Measurements from ENCODE around the gene ANKRD37. TPM values are rescaled to one million over a fixed set of nuclear protein-coding genes. Genes with fewer than 3 reads are reported as not detected.

The ANKRD37 gene
- total RNA-seq, 1 donor from 2014 or later = 16.3 TPM

DNA sequence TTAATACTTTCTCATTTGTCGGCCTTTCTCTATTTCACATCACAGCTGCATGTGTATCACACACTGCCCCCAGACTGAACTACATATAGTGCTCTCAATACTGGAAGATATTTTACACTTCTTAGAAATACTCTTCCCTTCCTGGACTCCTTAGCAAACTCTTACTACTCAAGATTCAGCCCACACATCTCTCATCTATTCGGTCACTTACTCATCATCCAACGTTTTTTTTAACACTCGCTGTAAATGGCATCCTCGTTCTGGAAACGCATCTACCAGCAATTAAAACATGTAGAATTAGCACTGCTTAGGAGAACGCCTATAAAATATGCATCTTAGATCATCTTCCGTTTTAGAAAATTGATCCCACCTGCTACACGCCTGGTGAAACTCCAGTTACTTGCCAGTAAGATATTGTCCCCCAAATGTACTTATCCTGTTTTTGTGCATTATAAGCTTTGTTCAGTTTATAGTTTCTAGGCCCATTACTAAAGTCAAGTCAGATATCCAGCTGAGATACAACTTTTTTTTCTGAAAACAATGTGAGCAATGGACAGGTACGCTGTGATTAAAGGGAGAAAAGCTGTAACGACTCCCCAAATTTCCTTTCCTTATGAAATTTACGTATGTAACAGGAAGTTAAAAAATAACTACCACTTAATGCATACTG lies 1.9 kb upstream of the ANKRD37 start:
- H3K9me3 ChIP-seq (ENCODE audit: low read depth) = no peaks in the 10 kb centered on the region
- H3F3A ChIP-seq (ENCODE audit: low read depth) = peaks cover 38% of the 10 kb centered on the region
- DNase-seq (ENCODE audit: low spot score) = no peak
- no peaks in the 10 kb centered on the region for H4K20me1 ChIP-seq (ENCODE audit: low read depth)
- peaks cover 4% of the 10 kb centered on the region for H3K36me3 ChIP-seq
- peaks cover 12% of the 10 kb centered on the region for H3K4me1 ChIP-seq
- peaks cover 12% of the 10 kb centered on the region for H3K27me3 ChIP-seq
- no peak overlapping the region for H3K27ac ChIP-seq
- Mint-ChIP-seq H3K27me3 (ENCODE audit: insufficient read depth, low read depth) (peaks cover 5% of the 10 kb centered on the region), H3K9me3 (peaks cover 7% of the 10 kb centered on the region), H3K4me1 (peaks cover 22% of the 10 kb centered on the region), H3K36me3 (peaks cover under 1% of the 10 kb centered on the region), H3K4me3 (peak overlapping the region; percentile 65), H3K27ac (no peak overlapping the region)
- TF ChIP-seq EZH2 (IDR thresholded peaks at IDR 0.05) (no peak), EZH2phosphoT487 (IDR thresholded peaks at IDR 0.05) (no peak)
- TF ChIP-seq, protein P1, sequence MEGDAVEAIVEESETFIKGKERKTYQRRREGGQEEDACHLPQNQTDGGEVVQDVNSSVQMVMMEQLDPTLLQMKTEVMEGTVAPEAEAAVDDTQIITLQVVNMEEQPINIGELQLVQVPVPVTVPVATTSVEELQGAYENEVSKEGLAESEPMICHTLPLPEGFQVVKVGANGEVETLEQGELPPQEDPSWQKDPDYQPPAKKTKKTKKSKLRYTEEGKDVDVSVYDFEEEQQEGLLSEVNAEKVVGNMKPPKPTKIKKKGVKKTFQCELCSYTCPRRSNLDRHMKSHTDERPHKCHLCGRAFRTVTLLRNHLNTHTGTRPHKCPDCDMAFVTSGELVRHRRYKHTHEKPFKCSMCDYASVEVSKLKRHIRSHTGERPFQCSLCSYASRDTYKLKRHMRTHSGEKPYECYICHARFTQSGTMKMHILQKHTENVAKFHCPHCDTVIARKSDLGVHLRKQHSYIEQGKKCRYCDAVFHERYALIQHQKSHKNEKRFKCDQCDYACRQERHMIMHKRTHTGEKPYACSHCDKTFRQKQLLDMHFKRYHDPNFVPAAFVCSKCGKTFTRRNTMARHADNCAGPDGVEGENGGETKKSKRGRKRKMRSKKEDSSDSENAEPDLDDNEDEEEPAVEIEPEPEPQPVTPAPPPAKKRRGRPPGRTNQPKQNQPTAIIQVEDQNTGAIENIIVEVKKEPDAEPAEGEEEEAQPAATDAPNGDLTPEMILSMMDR (IDR thresholded peaks at IDR 0.05) = no peak
- peak overlapping the region; percentile 49 for H3K4me2 ChIP-seq
- H3K4me3 ChIP-seq = no peak overlapping the region
- H2AFZ ChIP-seq (replicated peaks) = no peak overlapping the region
- H3K9ac ChIP-seq = no peak overlapping the region
- H3K79me2 ChIP-seq (ENCODE audit: low read depth) = no peaks in the 10 kb centered on the region

DNA sequence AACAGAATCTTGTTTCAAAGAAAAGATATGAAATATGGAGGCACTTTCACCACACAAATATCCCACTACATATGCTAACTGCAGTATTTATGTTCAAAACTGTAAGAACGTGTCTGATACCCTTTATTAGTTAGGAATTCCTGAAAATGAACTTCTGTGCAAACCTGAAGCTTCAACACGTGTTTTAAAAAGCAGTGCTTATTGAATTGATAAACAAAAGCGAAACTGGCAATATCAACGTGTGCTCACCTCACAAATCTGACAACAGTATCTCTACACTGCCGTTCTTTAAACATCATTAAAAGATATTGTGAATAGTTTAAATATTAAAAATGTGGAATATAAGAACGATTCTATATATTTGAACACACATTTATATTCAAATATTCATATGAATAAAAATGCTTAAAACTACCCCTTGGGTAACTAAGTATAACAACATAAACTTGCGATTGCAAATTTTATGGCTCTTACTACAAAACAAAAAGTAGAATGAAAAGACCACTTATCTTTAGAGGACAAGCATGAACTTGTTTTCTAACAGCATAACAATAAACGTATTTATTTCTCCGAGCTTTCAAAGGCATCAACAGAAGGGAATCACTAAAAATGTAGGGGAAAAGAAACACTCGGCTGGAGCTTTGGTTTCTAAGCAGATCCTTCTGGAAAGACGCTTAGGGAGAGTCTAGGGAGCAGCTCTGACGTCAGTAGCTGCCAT lies 1.2 kb upstream of the ANKRD37 start, which contains the start of gene LRP2BP:
Gene LRP2BP, minus strand, starts transcription at position 687 of the 718 bp plus-strand sequence. CDS start 17,738 bp downstream, outside the sequence.
- no peak within 1 kb of the TSS for H3K9ac ChIP-seq
- no peak for TF ChIP-seq EZH2phosphoT487 (IDR thresholded peaks at IDR 0.05)
- no peak for TF ChIP-seq EZH2 (IDR thresholded peaks at IDR 0.05)
- TF ChIP-seq, protein P1 (IDR thresholded peaks at IDR 0.05) = no peak
- H3F3A ChIP-seq (ENCODE audit: low read depth) = peaks cover 38% of the 10 kb centered on the region
- H3K4me1 ChIP-seq = peaks cover 12% of the 10 kb centered on the region
- H3K4me3 ChIP-seq = peak within 1 kb of the TSS; percentile 44
- H3K36me3 Mint-ChIP-seq = peaks cover 4% of the 10 kb centered on the region
- H3K79me2 ChIP-seq (ENCODE audit: low read depth) = no peaks in the 10 kb centered on the region
- H3K27ac ChIP-seq = peak within 1 kb of the TSS; percentile 73
- DNase-seq (ENCODE audit: low spot score) = no peak
- peaks cover 22% of the 10 kb centered on the region for H3K4me1 Mint-ChIP-seq
- H3K36me3 ChIP-seq = peaks cover 9% of the 10 kb centered on the region
- peaks cover 12% of the 10 kb centered on the region for H3K27me3 ChIP-seq
- no peaks in the 10 kb centered on the region for H4K20me1 ChIP-seq (ENCODE audit: low read depth)
- H3K4me3 Mint-ChIP-seq = peak within 1 kb of the TSS; percentile 88
- no peaks in the 10 kb centered on the region for H3K9me3 ChIP-seq (ENCODE audit: low read depth)
- H2AFZ ChIP-seq (replicated peaks) = peak within 1 kb of the TSS; percentile 65
- peaks cover 5% of the 10 kb centered on the region for H3K27me3 Mint-ChIP-seq (ENCODE audit: insufficient read depth, low read depth)
- H3K4me2 ChIP-seq = peak within 1 kb of the TSS; percentile 80
- H3K27ac Mint-ChIP-seq = peak within 1 kb of the TSS; percentile 98
- peaks cover 7% of the 10 kb centered on the region for H3K9me3 Mint-ChIP-seq

DNA sequence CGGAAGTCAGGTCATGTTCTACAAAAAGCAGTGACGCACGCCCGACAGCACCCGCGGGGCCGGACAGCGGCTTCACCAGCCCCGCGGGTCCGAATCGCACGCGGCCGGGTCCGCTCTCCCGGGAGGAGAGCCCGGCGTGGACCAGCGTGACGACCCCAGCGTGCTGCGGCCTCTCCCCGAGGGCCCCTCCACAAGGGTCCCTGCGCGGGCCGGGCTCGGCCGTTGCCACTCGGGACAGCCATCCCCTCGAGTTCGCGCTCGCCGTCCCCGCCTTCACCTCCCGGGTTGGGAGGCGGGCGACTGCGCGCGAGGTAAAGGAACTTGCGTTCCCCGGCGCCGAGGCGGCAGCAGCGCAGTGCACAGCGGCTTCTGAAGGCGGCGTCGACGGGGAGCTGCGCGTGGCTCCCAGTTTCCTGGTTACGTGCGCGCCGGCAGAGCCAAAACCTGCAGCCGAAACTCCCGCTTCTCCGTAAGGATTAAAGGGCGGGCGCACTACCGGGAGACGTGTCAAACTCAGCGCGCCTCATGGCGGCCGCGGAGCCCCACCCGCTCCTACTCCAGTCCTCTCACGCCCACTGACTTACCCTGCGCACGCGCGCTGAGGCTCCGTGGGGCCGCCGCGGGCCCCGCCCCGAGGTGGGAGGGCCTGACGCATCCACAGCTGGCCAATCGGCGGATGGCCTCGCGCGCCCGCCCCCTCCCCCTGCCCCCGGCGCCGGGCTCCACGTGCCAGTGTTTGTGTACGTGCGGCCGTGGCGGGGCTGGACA lies 501 bp upstream of the ANKRD37 start:
- Histone ChIP-seq H3K4me1 (peaks cover 12% of the 10 kb centered on the region), H3K79me2 (ENCODE audit: low read depth) (no peaks in the 10 kb centered on the region), H4K20me1 (ENCODE audit: low read depth) (no peaks in the 10 kb centered on the region), H3F3A (ENCODE audit: low read depth) (peaks cover 38% of the 10 kb centered on the region), H3K36me3 (peaks cover 9% of the 10 kb centered on the region), H3K27ac (no peak overlapping the region), H3K9ac (no peak overlapping the region), H3K9me3 (ENCODE audit: low read depth) (no peaks in the 10 kb centered on the region), H2AFZ (replicated peaks) (peak overlapping the region; percentile 65), H3K27me3 (peaks cover 12% of the 10 kb centered on the region), H3K4me3 (peak overlapping the region; percentile 44), H3K4me2 (peak overlapping the region; percentile 80)
- Mint-ChIP-seq H3K9me3 (peaks cover 4% of the 10 kb centered on the region), H3K4me3 (peak overlapping the region; percentile 88), H3K36me3 (peaks cover 5% of the 10 kb centered on the region), H3K4me1 (peaks cover 22% of the 10 kb centered on the region), H3K27me3 (ENCODE audit: insufficient read depth, low read depth) (peaks cover 5% of the 10 kb centered on the region), H3K27ac (peak overlapping the region; percentile 98)
- TF ChIP-seq EZH2 (IDR thresholded peaks at IDR 0.05) = peak; percentile 52
- TF ChIP-seq, protein P1 (IDR thresholded peaks at IDR 0.05) = no peak
- DNase-seq (ENCODE audit: low spot score) = peak; percentile 98

Measured in neural progenitor cell (in vitro differentiated cells).